NCI-H2196 treated with DMSO at 0.1 percent for 48 hours (cell line): ENCODE data around the gene TBC1D3K.
"Not testable (repeated sequence)": the region's sequence is repeated elsewhere in the genome, so short reads cannot be mapped to it uniquely, and the experiment has no call there.

ENCODE experiments used
- DNase-seq: peaks from one replicate; lab custom pipeline; 2025; ENCODE audit not compliant: unreplicated experiment; lab: John Stamatoyannopoulos, UW

TBC1D3K gene

GRCh38 chr17:37924115-37924514 is at the start of gene TBC1D3K:
Gene TBC1D3K (plus strand): TSS chr17:37924415. CDS start chr17:37926000, 1,585 bp downstream.
- DNase-seq, result not testable (repeated sequence)

DNA sequence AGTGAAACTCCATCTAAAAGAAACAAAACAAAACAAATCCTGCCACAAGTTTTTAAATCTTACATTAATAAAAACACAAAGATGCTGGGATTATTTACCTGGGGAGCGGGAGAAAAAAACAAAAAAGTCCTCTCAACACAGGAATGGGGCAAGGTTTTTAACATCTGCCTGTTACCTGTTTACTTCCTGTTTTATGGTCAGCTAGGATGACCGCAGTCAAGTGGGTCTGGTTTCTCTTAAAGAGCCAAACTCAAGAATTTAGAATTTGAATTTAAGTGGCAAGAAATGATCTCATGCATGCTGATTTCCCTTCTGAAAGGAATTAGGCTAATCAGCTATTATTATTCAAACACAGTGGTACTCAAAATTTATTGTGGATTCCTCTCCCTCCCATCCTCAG is 39.7 kb upstream of the TBC1D3K start:
- no peak for DNase-seq

DNA sequence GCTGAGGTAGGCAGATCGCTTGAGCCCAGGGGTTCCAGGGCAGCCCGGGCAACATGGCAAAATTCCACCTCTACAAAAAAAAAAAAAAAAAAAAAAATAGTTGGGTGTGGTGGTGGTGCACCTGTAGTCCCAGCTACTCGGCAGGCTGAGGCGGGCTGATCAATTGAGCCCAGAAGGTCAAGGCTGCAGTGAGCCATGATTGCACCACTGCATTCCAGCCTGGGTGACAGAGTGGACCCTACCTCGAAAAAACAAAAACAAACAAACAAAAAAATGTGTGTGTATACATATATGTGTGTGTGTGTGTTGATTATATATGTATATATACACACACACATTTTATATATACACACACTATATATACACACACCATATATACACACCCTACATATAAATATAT is 39.1 kb upstream of the TBC1D3K start:
- no peak for DNase-seq

DNA sequence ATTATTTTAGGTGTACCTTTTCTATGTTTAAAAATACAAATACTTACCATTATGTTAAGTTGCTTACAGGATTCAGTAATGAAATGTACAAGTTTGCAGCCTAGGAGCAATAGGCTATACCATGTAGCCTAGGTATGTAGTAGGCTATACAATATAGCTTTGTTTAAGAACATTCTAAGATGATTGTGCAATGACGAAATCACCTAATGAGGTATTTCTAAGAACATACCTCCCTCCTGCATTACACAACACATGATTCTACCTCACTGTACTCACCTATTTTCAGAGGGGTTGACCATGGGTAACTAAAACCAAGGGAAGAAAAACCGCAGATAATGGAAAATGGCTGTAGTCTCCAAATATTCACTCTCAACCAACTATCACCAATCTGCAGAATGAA is 35.3 kb upstream of the TBC1D3K start:
- DNase-seq, result no peak

DNA sequence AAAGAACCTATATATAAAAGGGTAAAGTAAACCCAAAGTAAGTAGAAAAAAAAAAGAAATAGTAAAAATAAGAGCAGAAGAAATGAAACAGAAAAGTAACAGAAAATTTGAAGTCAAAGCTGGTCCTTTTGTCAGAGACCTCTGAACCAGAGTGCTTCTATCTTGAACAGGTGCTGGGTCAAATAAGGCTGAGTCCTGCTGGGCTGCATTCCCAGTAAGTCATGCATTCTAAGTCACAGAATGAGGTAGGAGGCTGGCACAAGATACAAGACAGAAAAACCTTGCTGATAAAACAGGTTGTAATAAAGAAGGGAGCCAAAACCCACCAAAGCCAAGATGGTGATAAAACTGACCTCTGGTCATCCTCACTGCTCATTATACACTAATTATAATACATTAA is 27.3 kb upstream of the TBC1D3K start:
- DNase-seq, result not testable (repeated sequence)
